Left hindlimb (tissue), 1 donor: ENCODE data around the gene DEPDC1B.
"Not testable (repeated sequence)": the region's sequence is repeated elsewhere in the genome, so short reads cannot be mapped to it uniquely, and the experiment has no call there.

ENCODE experiments used
- DNase-seq: peaks from one replicate; pipeline ENCODE4 v3.0.0-alpha.2; 2018

The DEPDC1B gene

GRCh38 chr5:60640901-60641300 is 59.1 kb downstream of the DEPDC1B start:
- DNase-seq = no peak

GRCh38 chr5:60639544-60639943 is 60.4 kb downstream of the DEPDC1B start:
- DNase-seq = no peak

- no peak for DNase-seq
Observed at GRCh38 chr5:60638300-60638699, 61.7 kb downstream of the DEPDC1B start.

GRCh38 chr5:60636644-60637043 is 63.3 kb downstream of the DEPDC1B start:
- no peak for DNase-seq

- DNase-seq = no peak
Observed at GRCh38 chr5:60636001-60636400, 64.0 kb downstream of the DEPDC1B start.

GRCh38 chr5:60634051-60634450 is 65.9 kb downstream of the DEPDC1B start:
- no peak for DNase-seq

- DNase-seq = no peak
Observed at GRCh38 chr5:60633341-60633740, 66.6 kb downstream of the DEPDC1B start.

- DNase-seq = no peak
Observed at GRCh38 chr5:60632153-60632552, 67.8 kb downstream of the DEPDC1B start.

GRCh38 chr5:60630836-60631235 is 69.1 kb downstream of the DEPDC1B start:
- DNase-seq = no peak

GRCh38 chr5:60630179-60630578 is 69.8 kb downstream of the DEPDC1B start:
- no peak for DNase-seq

- not testable (repeated sequence) for DNase-seq
Observed at GRCh38 chr5:60624875-60625274, 75.1 kb downstream of the DEPDC1B start.

- not testable (repeated sequence) for DNase-seq
Observed at GRCh38 chr5:60620752-60621151, 79.2 kb downstream of the DEPDC1B start.

- no peak for DNase-seq
Observed at GRCh38 chr5:60613826-60614225, 86.1 kb downstream of the DEPDC1B start.

GRCh38 chr5:60611099-60611740 is 88.7 kb downstream of the DEPDC1B start:
- no peak for DNase-seq

- no peak for DNase-seq
Observed at GRCh38 chr5:60604771-60605170, 95.2 kb downstream of the DEPDC1B start.

- DNase-seq = no peak
Observed at GRCh38 chr5:60598424-60598823, 101.5 kb downstream of the DEPDC1B start.

- DNase-seq = no peak
Observed at GRCh38 chr5:60597572-60598320, 102.2 kb downstream of the DEPDC1B start.

- no peak for DNase-seq
Observed at GRCh38 chr5:60594715-60595477, 105.1 kb downstream of the DEPDC1B start.

- DNase-seq = no peak
Observed at GRCh38 chr5:60590172-60590571, 109.8 kb downstream of the DEPDC1B start.

- not testable (repeated sequence) for DNase-seq
Observed at GRCh38 chr5:60587312-60587711, 112.7 kb downstream of the DEPDC1B start.

GRCh38 chr5:60586307-60586901 is 113.6 kb downstream of the DEPDC1B start:
- no peak for DNase-seq

- DNase-seq = no peak
Observed at GRCh38 chr5:60585618-60586017, 114.3 kb downstream of the DEPDC1B start.

GRCh38 chr5:60584304-60584703 is 115.7 kb downstream of the DEPDC1B start:
- DNase-seq = no peak
